ENCODE results near the gene SPATA9.

- TF ChIP-seq ZNF567 (CRISPR knock-in tag; IDR thresholded peaks at IDR 0.05; ENCODE audit: borderline replicate concordance) (no peak), SALL2 (CRISPR knock-in tag; IDR thresholded peaks at IDR 0.05) (no peak), BATF2 (CRISPR knock-in tag; IDR thresholded peaks at IDR 0.05) (no peak), SRSF9 (IDR thresholded peaks at IDR 0.05; ENCODE audit: borderline replicate concordance, insufficient read depth, low read depth, low read length, poor library complexity, severe bottlenecking) (no peak), ZBTB20 (CRISPR knock-in tag; IDR thresholded peaks at IDR 0.05; ENCODE audit: borderline replicate concordance, low read depth) (no peak), DRAP1 (CRISPR knock-in tag; IDR thresholded peaks at IDR 0.05) (no peak), ZNF232 (CRISPR knock-in tag; IDR thresholded peaks at IDR 0.05; ENCODE audit: borderline replicate concordance) (no peak), REPIN1 (CRISPR knock-in tag; IDR thresholded peaks at IDR 0.05; ENCODE audit: borderline replicate concordance, low read depth) (no peak), ZSCAN20 (CRISPR knock-in tag; IDR thresholded peaks at IDR 0.05; ENCODE audit: borderline replicate concordance) (no peak)
- TF ChIP-seq, protein P1, sequence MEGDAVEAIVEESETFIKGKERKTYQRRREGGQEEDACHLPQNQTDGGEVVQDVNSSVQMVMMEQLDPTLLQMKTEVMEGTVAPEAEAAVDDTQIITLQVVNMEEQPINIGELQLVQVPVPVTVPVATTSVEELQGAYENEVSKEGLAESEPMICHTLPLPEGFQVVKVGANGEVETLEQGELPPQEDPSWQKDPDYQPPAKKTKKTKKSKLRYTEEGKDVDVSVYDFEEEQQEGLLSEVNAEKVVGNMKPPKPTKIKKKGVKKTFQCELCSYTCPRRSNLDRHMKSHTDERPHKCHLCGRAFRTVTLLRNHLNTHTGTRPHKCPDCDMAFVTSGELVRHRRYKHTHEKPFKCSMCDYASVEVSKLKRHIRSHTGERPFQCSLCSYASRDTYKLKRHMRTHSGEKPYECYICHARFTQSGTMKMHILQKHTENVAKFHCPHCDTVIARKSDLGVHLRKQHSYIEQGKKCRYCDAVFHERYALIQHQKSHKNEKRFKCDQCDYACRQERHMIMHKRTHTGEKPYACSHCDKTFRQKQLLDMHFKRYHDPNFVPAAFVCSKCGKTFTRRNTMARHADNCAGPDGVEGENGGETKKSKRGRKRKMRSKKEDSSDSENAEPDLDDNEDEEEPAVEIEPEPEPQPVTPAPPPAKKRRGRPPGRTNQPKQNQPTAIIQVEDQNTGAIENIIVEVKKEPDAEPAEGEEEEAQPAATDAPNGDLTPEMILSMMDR (CRISPR knock-in tag; IDR thresholded peaks at IDR 0.05): no peak
- TF ChIP-seq, protein P2, sequence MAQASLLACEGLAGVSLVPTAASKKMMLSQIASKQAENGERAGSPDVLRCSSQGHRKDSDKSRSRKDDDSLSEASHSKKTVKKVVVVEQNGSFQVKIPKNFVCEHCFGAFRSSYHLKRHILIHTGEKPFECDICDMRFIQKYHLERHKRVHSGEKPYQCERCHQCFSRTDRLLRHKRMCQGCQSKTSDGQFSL (CRISPR knock-in tag; IDR thresholded peaks at IDR 0.05): no peak
Measured at GRCh38 chr5:95668728-95669127, 14.1 kb downstream of the SPATA9 start.
